ENCODE results near the gene RHAG.

Gene RHAG

DNA sequence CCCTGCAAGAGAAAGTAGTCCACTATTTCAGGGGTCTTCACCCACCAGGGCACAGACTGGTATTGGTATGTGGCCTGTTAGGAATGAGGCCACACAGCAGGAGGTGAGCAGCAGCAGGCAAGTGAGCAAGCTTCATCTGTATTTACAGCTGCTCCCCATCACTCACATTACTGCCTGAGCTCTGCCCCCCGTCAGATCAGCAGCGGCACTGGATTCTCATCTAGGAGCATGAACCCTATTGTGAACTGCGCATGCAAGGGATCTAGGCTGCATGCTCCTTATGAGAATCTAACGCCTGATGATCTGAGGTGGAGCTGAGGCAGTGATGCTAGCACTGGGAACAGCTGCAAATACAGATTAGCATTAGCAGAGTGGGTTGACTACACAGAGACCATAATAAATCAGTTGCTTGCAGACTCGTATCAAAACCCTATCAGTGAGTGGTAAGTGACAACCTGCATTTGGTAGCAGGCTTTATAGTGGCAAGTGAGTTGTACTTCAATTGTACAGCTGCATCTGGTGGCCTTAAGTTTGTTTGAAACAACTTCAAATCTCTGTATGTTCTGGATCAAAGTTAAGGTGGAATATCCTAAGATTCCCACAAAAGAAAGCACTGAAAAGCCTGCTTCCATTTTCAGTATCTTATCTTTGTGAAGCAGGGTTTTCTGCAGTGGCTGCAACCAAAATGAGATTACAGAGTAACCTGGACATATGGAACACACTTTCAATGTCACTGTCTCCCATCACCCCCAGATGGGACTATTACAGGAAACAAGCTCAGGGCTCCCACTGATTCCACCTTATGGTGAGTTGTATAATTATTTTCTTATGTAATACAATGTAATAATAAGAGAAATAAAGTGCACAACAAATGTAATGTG lies 73.4 kb downstream of the RHAG start:
- DNase-seq: peak; percentile 33

DNA sequence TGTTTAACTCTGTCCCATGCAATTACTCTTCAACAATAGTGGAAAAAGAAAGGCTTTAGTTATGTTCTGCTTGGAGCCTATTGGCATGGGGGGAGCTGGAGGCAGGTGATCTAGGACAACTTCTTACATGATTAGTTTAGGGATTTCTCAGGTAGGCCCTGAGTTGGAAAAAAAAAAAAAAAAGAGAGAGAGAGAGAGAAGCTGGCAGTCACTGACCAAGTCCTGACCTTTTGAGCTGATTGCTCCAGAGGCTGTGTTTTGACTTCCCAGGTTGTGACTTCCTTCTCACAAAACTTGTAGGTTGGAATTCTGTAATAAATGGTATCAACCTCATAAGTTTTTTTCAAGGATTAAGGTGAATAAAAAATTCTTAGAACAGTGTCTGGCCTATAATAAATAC lies 78.4 kb downstream of the RHAG start:
- no peak for DNase-seq

DNA sequence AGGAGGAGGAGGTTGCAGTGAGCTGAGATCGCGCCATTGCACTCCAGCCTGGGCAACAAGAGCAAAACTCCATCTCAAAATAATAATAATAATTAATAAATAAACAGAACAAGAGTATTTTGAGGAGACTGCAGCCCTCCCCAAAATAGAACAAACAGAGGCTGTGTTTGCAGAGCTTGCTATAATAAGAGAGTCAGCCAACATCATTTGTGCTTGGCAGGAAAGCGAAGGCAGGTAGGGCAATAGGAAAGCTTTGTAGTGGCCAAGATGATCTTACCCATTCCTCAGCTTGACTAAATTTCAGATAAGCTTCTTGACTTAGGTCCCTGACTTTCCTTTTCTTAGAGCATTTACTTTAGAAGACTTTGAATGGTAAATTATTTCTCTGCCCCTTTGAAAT lies 79.5 kb downstream of the RHAG start:
- no peak for DNase-seq

DNA sequence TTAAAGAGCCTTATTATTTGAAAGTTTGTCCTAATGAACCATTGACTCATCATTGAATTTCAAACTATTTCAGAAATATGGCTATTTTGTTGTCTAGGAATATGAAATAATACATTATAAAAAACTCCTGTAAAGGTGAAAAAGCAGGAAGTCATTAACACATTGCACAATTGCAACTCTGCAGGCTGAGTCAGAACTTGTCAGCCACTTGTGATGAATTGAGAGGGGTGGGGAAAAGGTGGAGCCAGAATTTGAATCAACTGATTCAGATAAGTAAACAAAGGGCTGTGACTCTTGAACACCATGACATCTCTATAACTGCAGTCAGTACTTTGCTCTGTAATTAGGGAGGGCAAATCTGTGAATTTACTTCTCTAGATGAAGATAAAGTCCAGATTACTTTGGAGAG lies 80.2 kb downstream of the RHAG start:
- peak; percentile 17 for DNase-seq

DNA sequence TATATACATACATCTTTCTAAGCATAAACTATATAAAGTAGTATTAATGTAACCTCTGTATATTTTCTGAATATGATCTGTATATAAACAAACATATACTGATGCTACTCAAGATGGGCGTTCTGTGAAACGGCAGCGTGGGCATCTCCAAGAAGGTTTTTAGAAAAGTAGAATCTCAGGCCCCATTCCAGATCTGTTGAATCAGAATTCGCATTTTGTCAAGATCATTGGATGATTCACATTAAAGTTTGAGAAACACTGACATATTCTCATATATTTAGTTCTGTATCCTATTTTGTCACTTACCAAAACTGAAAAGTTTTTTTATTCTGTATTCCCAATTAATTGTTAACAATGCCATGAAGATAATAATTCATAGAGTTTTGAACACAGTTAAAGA lies 80.7 kb downstream of the RHAG start:
- DNase-seq: no peak

Measured in hematopoietic multipotent progenitor cell treated with erythropoietin and hydrocortisone succinate and interleukin-3 and kit ligand, for 6 days (in vitro differentiated cells).